Measurements from ENCODE around the gene CNOT6.
"Not testable (repeated sequence)": the region's sequence is repeated elsewhere in the genome, so short reads cannot be mapped to it uniquely, and the experiment has no call there.

CNOT6 gene

DNA sequence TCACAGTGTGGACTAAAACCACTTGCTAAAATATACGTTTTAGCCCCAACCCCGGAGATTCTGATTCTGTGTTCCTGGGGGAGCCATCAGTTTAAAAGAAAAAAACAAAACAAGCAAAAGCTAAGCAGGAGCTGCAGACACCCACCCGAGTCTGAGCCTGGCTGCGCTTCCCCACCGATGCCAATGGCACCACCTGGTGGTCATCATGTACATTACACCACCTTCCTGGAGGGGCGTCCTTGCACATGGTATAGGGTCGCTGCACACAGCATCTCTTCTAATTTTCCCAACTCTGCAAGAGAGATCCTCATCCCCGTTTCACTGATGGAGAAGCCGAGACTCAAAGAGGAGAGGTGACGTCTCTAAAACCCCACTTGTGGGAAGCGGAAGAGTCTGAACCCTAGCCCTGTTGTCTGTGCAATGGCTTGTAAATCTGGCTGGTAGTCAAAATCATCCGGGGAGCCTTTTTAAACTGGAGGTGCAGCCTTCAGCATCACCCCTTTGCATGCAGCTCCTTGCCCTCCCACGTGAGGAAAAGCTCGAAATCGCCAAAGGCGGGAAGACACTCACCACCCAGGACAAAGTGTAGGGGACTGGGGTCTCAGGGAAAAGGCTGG lies 23.1 kb upstream of the CNOT6 start:
- peak; percentile 81 for DNase-seq (ENCODE audit: low read depth, low spot score)

DNA sequence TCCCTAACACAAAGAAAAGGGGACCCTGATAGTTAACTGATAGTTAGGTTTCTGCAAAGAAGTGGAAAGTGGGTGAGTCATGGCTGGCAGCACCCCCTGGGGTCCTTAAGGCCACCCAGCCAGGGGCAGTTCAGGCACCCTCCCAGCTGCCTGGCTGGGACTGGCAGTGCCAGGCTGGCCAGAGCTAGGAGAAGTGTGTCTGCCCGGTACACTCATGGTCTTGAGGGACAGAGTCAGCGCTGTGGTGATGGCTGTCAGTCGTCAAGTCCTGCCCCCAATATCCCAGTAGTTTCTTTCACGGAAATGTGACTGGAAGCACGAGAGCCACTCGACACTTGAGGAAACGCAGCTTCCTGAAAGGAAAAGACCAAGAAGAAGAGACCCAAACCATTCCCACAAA lies 22.3 kb upstream of the CNOT6 start:
- DNase-seq (ENCODE audit: low read depth, low spot score), result no peak

DNA sequence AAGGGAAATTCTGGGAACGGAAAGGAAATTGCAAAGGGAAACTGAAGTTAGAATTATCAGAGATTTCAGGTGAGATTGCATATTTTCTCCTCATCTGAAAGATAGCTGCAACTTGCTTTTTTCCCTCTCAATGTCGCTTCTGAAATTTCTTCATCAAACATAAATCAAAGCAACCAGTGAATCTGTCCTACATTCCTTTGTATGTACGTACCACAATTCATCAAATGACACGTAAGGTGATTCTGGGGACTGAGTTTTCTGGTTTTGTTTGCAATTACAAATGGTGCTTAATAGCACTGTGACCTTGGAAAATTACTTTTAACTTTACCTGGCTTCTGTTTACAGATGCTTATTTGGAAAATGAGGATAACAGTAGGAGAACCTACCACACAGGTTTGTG lies 21.9 kb upstream of the CNOT6 start:
- DNase-seq (ENCODE audit: low read depth, low spot score), result no peak

DNA sequence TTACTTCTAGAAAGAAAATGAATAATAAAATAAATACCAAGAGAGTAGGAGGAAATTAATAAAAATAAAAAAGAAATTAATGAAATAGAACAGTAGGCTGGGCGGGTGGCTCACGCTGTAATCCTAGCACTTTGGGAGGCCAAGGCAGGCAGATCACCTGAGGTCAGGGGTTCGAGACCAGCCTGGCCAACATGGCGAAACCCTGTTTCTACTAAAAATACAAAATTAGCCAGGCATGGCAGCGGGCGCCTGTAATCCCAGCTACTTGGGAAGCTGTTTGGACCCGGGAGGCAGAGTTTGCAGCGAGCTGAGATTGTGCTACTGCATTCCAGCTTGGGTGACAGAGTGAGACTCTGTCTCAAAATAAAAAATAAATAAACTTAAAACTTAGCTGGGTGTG lies 20.8 kb upstream of the CNOT6 start:
- DNase-seq (ENCODE audit: low read depth, low spot score), result not testable (repeated sequence)

DNA sequence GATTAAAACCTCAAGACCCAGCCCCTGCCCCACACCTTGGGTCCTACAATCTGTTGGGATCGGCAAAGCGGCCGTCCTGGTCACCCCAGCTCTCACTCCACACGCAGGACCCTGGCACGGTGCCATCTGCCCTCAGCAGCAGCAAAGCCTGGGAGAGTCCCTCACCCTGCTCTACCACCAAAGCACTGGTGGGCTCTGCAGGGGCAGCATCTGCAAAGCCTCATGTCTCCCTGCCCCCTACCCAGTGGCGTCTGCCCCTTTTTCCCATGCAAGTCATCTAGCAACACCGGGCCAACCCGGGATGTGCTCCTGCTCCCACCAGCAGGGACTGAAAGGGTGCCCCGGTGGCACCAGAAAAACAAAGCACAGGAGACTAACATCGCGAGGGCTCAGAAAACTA lies 19.6 kb upstream of the CNOT6 start:
- DNase-seq (ENCODE audit: low read depth, low spot score), result no peak

DNA sequence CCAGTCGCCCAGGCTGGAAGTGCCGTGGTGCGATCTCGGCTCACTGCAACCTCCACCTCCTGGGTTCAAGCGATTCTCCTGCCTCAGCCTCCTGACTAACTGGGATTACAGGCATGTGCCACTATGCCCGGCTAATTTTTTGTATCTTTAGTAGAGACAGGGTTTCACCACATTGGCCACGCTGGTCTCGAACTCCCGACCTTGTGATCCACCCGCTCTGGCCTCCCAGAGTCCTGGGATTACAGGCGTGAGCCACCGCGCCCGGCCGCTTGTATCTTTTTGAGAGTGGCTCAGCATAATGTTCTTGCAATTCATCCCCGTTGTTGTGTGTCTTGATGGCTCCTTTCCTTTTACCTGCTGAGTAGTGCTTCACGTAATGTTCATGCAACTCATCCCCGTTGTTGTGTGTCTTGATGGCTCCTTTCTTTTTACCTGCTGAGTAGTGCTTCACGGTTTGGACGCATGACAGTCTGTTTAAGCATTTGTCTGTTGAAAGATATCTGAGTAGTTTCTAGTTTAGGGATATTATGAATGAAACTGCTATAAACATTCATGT lies 18.1 kb upstream of the CNOT6 start:
- DNase-seq (ENCODE audit: low read depth, low spot score), result not testable (repeated sequence)

DNA sequence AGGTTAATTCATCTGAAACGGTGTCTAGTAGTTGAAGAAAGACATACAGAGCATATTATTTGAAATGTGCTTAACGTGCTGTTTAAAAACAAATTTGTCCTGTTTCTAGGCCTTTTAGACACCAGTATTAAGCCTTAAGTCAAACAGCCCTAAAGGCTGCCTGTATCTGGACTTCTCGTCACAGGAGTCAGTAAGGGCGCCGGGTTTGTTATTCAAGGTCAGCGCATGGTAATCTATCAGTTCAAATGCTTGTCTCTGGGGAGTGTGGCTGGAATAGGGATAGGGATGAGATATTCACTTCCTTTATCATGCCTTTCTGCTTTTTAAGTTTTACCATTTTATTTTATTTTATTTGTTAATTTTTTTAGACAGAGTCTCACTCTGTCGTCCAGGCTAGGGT lies 9.4 kb upstream of the CNOT6 start:
- DNase-seq (ENCODE audit: low read depth, low spot score), result no peak

DNA sequence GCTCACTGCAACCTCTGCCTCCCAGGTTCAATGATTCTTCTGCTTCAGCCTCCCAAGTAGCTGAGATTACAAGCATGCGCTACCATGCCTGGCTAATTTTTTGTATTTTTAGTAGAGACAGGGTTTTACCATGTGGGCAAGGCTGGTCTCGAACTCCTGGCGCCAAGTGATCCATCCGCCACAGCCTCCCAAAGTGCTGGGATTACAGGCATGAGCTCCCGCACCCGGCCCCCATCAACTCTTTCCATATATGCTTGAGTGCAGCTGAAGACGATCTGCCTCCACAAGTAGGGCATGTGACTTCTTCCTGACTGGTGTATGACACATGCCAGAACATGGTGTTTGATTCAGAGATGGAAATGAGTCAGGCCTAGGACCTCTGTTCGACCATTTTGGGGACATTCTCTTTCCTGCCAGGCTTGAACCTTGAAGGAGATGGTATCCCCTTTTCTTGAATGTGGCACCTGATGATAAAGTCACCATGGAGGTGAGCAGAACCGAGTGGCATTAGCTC lies 7.5 kb upstream of the CNOT6 start:
- no peak for DNase-seq (ENCODE audit: low read depth, low spot score)

DNA sequence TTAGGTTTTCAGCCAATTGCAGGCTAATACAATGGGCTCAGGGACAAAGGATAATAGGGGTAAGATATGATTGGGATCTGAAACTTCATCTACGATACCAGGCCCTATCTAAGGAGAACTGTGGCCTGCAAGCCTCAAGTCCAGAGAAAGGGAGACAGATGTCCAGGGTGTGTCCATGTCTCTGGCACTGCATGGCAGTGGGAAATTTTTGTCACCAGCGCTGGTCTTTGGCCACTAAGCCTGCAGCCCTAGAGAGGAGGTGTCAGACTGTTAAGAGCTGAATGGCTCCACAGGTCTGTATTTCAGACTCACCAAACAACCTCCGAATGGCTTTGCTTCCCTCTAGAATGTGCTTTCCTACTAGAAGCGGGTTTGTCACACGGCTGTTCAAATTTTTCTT lies 6.6 kb upstream of the CNOT6 start:
- DNase-seq (ENCODE audit: low read depth, low spot score), result no peak

DNA sequence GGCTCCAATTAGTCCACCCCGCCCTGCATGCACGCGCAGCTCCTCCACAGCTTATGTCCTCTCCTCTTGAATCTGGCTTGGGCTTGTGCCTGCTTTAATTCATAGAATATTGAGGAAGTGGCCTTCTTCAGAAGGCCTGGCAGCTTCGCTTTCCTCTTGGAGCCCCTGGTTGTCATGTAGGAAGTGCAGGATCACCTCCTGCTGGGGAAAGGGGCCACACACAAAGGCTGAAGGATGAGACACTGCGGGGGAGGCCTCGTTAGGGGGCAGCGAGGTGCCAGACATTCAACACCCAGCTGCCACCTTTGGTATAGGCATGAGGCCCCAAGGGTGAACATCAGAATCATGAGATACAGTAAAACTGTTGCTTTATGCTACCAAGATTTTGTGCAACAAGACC lies 2.7 kb upstream of the CNOT6 start:
- DNase-seq (ENCODE audit: low read depth, low spot score), result no peak

DNA sequence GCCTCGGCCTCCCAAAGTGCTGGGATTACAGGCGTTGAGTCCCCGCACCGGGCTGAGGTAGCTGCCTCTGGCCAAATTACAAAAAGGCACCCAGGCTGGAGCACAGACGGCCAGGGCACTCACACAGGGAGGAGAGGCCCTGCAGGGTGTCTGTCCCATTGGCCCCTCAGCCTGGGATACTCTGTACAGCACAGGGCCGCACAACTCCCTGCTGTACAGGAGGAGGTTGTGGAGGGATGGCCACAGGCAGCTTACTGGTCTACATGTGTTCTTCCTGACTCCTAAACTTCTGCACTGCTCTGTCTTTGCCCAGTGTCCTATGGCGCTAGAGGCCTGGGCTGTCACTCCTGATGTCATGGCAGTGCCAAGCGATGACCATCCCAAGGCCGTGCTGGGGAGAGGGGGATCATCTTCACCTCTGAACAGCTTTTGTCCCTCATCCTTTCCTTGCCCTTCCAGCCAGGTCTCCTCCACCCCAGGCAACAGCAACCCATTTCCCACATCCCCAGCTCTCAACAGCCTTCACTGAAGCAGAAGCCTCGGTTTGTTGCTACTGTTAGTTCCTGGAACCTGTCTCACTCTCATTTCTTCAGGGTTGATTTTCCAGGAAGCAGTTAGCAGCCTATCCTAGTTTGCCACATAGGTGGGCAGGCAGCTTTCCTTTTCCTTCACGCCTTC lies 1.8 kb upstream of the CNOT6 start:
- no peak for DNase-seq (ENCODE audit: low read depth, low spot score)

DNA sequence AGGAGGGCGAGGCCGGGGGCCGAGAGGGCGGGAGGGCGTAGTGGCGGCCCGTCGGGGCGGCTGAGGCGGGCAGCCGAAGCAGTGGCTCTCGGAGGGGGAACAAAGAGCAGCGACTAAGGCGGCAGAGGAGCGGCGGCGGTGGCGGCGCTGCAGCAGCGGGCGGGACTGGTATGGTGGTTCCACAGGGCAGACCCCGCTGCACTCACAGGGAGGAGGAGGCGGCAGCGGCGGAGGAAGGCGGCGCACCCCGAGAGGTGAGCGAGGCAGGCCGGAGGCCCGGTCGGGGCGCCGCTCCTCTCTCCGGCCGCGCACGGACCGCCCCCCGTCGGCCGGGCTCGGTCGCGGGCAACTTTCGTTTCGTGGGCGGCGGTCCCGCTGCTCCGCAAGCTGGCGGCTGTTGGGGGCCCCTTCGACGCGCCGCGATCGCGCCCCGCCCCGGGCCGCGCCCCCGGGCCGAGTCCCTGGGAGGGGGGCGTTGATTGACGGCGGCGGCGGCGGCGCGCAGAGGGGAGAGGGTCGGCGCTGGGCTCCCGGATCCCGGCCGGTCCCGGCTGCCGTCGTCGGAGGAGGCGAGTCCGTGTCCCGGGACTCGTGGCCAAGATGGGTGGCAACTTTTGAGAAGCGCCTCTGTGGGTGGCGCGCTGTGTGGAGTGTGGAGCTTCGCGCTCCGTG lies 467 bp downstream of the CNOT6 start:
- DNase-seq (ENCODE audit: low read depth, low spot score), result peak; percentile 63

DNA sequence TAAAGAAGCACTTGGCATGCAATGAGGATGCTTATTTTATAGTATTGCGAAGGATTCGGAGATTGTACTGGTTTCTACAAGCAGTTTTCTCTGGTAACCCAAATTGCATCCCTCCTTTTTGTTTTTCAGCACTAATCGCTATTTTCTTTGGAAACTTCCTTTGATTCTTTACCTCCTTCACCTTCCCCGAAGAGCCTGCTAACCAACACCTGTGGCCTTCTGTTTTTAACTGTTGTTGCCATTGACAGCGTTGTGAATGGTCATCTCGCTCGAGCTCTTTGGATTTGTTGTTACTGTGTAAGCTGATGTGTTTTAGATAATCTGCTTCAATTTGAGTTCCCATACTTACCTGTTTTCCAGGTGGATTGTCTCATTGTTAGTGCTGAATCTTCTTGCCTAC lies 1.1 kb downstream of the CNOT6 start:
- peak; percentile 10 for DNase-seq (ENCODE audit: low read depth, low spot score)

DNA sequence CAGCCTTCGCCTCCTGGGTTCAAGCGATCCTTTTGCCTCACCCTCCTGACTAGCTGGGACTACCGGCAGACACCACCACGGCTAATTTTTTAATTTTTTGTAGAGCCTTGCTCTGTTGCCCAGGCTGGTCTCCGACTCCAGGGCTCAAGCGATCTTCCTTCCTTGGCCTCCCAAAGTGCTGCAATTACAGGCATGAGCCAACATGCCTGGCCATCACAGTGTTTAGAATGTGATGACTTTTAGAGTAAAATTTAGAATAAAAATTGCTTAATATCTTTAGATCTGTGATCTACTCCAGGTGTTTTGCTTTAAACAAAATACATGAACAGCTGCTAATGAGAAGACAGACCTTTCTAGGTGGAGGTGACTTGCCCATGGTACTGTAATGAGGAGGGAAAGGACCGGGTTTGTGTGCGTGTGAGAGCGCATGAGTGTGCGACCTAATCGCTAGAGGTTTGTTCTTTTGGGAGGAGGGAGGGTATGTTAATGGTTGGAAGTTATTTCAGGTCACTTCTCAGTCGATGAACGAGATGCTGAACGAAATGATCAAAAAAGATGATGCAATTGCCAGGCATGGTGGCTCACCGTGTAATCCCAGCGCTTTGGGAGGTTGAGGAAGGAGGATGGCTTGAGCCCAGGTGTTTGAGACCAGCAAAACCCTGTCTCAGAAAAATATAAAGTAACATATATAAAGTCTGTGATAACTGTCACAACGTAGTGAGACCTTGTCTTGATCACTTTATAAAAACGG lies 2.0 kb downstream of the CNOT6 start:
- no peak for DNase-seq (ENCODE audit: low read depth, low spot score)

DNA sequence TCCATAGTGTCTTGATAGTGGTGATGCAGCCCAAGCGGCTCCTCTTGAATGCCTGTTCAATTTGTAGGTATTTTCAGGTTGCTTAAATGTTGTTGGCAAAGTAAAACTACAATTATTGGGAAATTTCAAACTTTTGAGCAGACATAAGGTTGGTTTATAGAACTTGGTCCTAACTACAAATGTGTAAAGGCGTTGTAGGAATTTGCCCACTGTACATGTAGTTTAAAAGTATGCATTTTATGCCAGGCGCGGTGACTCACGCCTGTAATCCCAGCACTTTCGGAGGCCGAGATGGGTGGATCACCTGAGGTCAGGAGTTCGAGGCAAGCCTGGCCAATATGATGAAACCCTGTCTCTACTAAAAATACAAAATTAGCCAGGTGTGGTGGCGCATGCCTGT lies 2.6 kb downstream of the CNOT6 start:
- DNase-seq (ENCODE audit: low read depth, low spot score), result not testable (repeated sequence)

DNA sequence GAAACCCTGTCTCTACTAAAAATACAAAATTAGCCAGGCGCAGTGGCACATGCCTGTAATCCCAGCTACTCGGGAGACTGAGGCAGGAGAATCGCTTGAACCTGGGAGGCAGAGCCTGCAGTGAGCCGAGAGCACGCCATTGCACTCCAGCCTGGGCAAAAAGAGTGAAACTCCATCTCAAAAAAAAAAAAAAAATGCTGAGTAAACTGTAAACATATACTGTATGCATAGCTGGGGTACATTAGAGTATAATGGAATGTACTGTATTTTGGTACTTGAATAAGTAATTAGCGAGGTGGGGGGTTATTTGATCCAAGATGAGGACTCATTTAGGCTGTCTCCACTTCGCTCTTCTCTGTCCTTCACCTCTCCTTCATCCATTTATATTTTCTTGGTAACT lies 3.7 kb downstream of the CNOT6 start:
- not testable (repeated sequence) for DNase-seq (ENCODE audit: low read depth, low spot score)

DNA sequence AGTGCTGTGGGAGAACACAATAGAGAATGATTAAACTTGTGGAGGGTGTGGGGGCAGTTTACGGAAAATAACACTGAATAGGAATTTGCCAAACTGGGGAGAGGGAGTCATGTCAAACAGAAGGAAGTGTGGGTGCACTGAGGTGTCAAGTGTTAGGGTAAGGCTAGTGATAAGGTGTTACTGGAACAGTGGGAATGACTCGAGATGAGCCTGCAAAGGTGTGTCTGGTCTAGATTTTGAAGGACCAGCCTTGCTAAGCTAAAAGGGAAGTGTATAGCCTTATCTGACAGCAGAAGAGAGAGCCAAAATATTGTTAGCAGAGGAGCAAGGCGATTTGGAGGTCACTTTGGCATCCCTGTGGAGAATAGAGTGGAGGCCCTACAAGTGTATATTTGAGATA lies 4.2 kb downstream of the CNOT6 start:
- DNase-seq (ENCODE audit: low read depth, low spot score), result no peak

DNA sequence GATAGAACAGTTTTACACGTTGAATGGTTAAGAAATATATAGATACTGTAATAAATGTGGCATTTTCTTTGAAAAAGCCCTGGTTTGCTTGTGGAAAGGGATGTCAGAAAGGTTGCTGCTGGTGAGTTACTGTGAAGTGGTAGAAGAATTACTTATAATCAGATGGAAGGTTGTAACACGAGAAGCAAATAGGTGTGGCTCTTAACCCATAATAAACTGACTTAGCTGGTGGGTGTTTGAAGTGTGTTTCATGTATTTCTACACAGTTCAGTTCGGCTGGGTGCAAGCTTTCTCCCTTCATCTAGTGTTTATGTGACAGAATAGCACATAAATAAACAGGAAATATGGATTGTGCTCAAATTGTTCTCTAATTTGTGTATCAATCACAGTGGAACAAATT lies 5.5 kb downstream of the CNOT6 start:
- DNase-seq (ENCODE audit: low read depth, low spot score), result no peak

DNA sequence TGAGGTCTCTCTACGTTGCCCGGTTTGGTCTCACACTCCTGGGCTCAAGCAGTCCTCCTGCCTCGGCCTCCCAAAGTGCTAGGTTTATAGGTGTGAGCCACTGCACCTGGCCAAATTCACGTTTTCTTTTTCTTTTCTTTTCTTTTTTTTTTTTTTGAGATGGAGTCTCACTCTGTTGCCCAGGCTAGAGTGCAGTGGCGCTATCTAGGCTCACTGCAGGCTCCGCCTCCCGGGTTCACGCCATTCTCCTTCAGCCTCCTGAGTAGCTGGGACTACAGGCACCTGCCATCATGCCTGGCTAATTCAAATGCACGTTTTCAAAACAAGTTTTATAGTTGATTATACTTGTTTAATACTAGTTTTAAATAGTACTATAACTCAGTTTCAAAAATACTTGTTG lies 6.1 kb downstream of the CNOT6 start:
- not testable (repeated sequence) for DNase-seq (ENCODE audit: low read depth, low spot score)

DNA sequence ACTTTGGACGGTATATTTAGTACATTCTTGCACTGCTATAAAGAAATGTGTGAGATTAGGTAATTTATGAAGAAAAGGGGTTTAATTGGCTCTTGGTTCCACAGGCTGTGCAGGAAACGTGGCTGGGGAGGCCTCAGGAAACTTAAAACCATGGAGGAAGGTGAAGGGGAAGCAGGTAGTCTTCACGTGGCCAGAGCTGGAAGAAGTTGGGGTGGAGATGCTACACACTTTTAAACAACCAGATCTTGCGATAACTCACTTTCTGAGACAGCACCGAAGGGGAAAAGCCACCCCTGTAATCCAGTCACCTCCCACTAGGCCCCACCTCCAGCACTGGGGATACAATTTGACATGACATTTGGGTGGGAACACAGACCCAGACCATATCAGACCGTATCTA lies 13.5 kb downstream of the CNOT6 start:
- no peak for DNase-seq (ENCODE audit: low read depth, low spot score)

DNA sequence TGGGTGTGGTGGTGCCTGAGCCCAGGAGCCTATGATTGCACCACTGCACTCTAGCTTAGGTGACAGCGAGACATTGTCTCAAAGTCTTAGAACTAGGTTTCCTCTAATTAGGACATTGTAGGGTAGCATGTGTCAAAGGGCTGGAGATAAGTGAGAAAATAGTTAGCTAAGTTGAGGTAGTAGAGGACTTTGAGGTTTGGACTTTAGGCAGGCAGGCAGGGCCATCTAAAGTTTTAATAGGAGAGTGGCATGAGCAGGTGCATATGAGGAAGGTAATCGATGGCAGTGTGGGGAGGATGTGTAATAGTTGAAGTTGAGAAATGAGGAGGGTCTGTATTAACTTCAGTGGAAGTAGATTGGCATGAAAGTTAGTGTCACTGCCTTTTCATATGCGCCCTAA lies 21.1 kb downstream of the CNOT6 start:
- no peak for DNase-seq (ENCODE audit: low read depth, low spot score)

DNA sequence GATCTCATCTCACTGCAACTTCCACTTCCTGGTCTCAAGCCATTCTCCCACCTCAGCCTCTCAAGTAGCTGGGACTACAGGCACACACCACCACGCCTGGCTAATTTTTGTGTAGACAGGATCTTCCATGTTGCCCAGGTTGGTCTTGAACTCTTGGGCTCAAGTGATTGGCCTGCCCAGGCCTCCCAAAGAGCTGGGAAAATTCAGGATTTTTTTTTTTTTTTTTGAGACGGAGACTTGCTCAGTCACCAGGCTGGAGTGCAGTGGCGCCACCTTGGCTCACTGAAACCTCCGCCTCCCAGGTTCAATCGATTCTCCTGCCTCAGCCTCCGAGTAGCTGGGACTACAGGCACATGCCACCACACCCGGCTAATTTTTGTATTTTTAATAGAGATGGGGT lies 21.8 kb downstream of the CNOT6 start:
- not testable (repeated sequence) for DNase-seq (ENCODE audit: low read depth, low spot score)
